HUES6 (cell line): Measurements from ENCODE around the gene RSAD1.

Experiments
- H3K27ac ChIP-seq: 2 replicates; pipeline ENCODE4 v1.7.0; 2013; ENCODE audit warnings: low read depth, mild to moderate bottlenecking, low read length, inconsistent platforms
- H3K27me3 ChIP-seq: 2 replicates; pipeline ENCODE4 v1.6.1; 2013; ENCODE audit warnings: low read length; ENCODE audit not compliant: control insufficient read depth, insufficient read depth
- H3K36me3 ChIP-seq: 2 replicates; pipeline ENCODE4 v1.6.1; 2013; ENCODE audit warnings: low read length; ENCODE audit not compliant: control insufficient read depth, insufficient read depth
- H3K4me1 ChIP-seq: 2 replicates; pipeline ENCODE4 v1.6.1; 2013; ENCODE audit warnings: low read length; ENCODE audit not compliant: control insufficient read depth, insufficient read depth
- H3K4me3 ChIP-seq: 2 replicates; pipeline ENCODE4 v1.5.1; 2013; ENCODE audit warnings: low read depth, low read length
- H3K9ac ChIP-seq: one replicate; pipeline ENCODE4 v1.6.1; 2013; ENCODE audit warnings: mild to moderate bottlenecking, low read length
- H3K9me3 ChIP-seq: 2 replicates; pipeline ENCODE4 v1.6.1; 2013; ENCODE audit warnings: low read depth, low read length; ENCODE audit not compliant: control insufficient read depth, insufficient read depth

The RSAD1 gene

GRCh38 chr17:50498021-50498874 is 19.6 kb downstream of the RSAD1 start:
- no peak overlapping the region for H3K27ac ChIP-seq
- no peak overlapping the region for H3K9ac ChIP-seq
- H3K4me3 ChIP-seq: no peak overlapping the region
- no peaks in the 10 kb centered on the region for H3K9me3 ChIP-seq
- no peaks in the 10 kb centered on the region for H3K27me3 ChIP-seq
- no peaks in the 10 kb centered on the region for H3K36me3 ChIP-seq
- H3K4me1 ChIP-seq: no peaks in the 10 kb centered on the region

- H3K9ac ChIP-seq: no peak overlapping the region
- H3K27me3 ChIP-seq: no peaks in the 10 kb centered on the region
- H3K27ac ChIP-seq: no peak overlapping the region
Measured at GRCh38 chr17:50499270-50499669, 20.6 kb downstream of the RSAD1 start.

GRCh38 chr17:50499721-50500120 is 21.1 kb downstream of the RSAD1 start:
- H3K9me3 ChIP-seq: no peaks in the 10 kb centered on the region
- no peak overlapping the region for H3K27ac ChIP-seq
- H3K27me3 ChIP-seq: no peaks in the 10 kb centered on the region
- H3K36me3 ChIP-seq: no peaks in the 10 kb centered on the region
- peaks cover 6% of the 10 kb centered on the region; the same call in 1 of the 2 replicates for H3K4me1 ChIP-seq
- no peak overlapping the region for H3K9ac ChIP-seq
- no peak overlapping the region for H3K4me3 ChIP-seq

More at GRCh38 chr17:50499270-50499669, 20.6 kb downstream of the RSAD1 start:
- Histone ChIP-seq H3K9me3 (no peaks in the 10 kb centered on the region), H3K36me3 (no peaks in the 10 kb centered on the region), H3K4me3 (no peak overlapping the region), H3K4me1 (peaks cover 6% of the 10 kb centered on the region; the same call in 1 of the 2 replicates)

- Histone ChIP-seq H3K36me3 (no peaks in the 10 kb centered on the region), H3K4me1 (peaks cover 6% of the 10 kb centered on the region; the same call in 1 of the 2 replicates), H3K9me3 (no peaks in the 10 kb centered on the region), H3K4me3 (no peak overlapping the region), H3K9ac (no peak overlapping the region), H3K27ac (no peak overlapping the region), H3K27me3 (no peaks in the 10 kb centered on the region)
Measured at GRCh38 chr17:50501054-50501453, 22.4 kb downstream of the RSAD1 start.

- Histone ChIP-seq H3K27ac (no peak overlapping the region), H3K27me3 (no peaks in the 10 kb centered on the region), H3K36me3 (no peaks in the 10 kb centered on the region), H3K9me3 (no peaks in the 10 kb centered on the region), H3K4me1 (peaks cover 6% of the 10 kb centered on the region; the same call in 1 of the 2 replicates), H3K4me3 (no peak overlapping the region), H3K9ac (no peak overlapping the region)
Measured at GRCh38 chr17:50502301-50502990, 23.8 kb downstream of the RSAD1 start.

GRCh38 chr17:50505591-50506130 is 27.0 kb downstream of the RSAD1 start:
- Histone ChIP-seq H3K27me3 (0 out of 2 replicates have a peak, but pooled peaks cover 3% of the 10 kb centered on the region), H3K9ac (no peak overlapping the region), H3K36me3 (no peaks in the 10 kb centered on the region), H3K9me3 (no peaks in the 10 kb centered on the region), H3K4me1 (peaks cover 16% of the 10 kb centered on the region), H3K4me3 (no peak overlapping the region), H3K27ac (no peak overlapping the region)

- Histone ChIP-seq H3K27me3 (0 out of 2 replicates have a peak, but pooled peaks cover 3% of the 10 kb centered on the region), H3K4me3 (no peak overlapping the region), H3K9me3 (no peaks in the 10 kb centered on the region), H3K4me1 (peaks cover 18% of the 10 kb centered on the region), H3K36me3 (no peaks in the 10 kb centered on the region), H3K9ac (no peak overlapping the region), H3K27ac (no peak overlapping the region)
Measured at GRCh38 chr17:50506298-50506697, 27.6 kb downstream of the RSAD1 start.

- Histone ChIP-seq H3K27ac (no peak within 1 kb of the TSS), H3K4me3 (peak within 1 kb of the TSS; percentile 82), H3K9me3 (no peaks in the 10 kb centered on the region), H3K27me3 (0 out of 2 replicates have a peak, but pooled peaks cover 3% of the 10 kb centered on the region), H3K9ac (peak within 1 kb of the TSS; percentile 49), H3K36me3 (no peaks in the 10 kb centered on the region), H3K4me1 (peaks cover 18% of the 10 kb centered on the region)
Measured at GRCh38 chr17:50507871-50508572, 29.4 kb downstream of the RSAD1 start, which contains the start of gene MYCBPAP. Gene MYCBPAP, plus strand, starts transcription at chr17:50508439. Its CDS starts 236 bp downstream, at chr17:50508675.

- H3K9ac ChIP-seq: peak overlapping the region; percentile 13
- H3K4me1 ChIP-seq: peaks cover 15% of the 10 kb centered on the region
- H3K27me3 ChIP-seq: 0 out of 2 replicates have a peak, but pooled peaks cover 3% of the 10 kb centered on the region
- H3K9me3 ChIP-seq: no peaks in the 10 kb centered on the region
- no peak overlapping the region for H3K27ac ChIP-seq
- no peaks in the 10 kb centered on the region for H3K36me3 ChIP-seq
- peak overlapping the region; percentile 82 for H3K4me3 ChIP-seq
Measured at GRCh38 chr17:50508573-50509460, 30.2 kb downstream of the RSAD1 start.

GRCh38 chr17:50511058-50511457 is 32.4 kb downstream of the RSAD1 start:
- Histone ChIP-seq H3K27ac (no peak overlapping the region), H3K4me1 (peaks cover 17% of the 10 kb centered on the region), H3K4me3 (no peak overlapping the region), H3K9me3 (no peaks in the 10 kb centered on the region), H3K27me3 (0 out of 2 replicates have a peak, but pooled peaks cover 3% of the 10 kb centered on the region), H3K9ac (no peak overlapping the region), H3K36me3 (no peaks in the 10 kb centered on the region)
